ENCODE measurements around the gene HIC2. TPM values are rescaled to one million over a fixed set of nuclear protein-coding genes. Genes with fewer than 3 reads are reported as not detected.
"Not testable (repeated sequence)": the region's sequence is repeated elsewhere in the genome, so short reads cannot be mapped to it uniquely, and the experiment has no call there.

HIC2 gene
- total RNA-seq, 1 experiment from 2014 or later: 4.2 TPM

DNA sequence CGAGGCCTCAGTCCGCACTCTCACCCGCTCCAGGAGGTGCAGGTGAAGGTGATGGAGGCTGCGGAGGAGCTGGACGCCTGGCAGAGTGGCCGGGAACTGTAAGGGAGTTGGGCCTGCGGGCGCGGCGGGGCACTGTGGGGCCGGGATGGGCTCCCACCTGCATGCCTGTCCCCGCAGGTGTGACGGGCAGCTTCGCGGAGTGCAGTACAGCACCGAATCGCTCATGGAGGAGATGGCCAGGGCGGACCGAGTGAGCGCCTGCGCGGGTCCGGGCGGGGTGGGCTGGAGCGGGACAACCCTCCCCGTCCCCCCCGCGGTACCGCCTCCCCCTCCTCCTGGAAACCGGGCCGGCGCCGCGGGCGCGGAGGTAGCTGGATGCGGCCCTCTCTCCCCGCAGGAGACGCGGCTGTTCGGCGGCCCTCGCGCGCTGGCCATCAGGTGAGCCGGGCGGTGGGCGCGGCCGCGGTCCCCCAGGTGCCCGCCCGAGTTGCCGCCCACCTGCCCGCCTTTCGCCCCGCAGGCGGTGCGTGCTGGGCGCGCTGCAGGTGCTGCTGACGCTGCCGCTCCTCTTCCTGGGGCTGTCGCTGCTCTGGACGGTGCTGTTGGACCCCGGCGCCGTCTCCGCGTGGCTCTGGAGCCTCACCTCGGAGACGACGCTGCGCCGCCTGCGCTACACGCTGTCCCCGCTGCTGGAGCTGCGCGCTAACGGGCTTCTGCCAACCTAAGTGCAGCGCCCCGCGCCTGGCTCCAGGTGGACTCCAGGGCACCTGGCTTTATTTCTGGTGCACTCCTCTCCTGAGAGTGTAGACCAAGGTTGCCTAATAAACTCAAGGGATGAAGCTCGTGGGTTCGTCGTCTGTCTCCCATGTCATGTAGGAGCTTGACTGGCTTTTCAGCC is 52.2 kb downstream of the HIC2 start:
- H3K27ac ChIP-seq; H3K4me2 ChIP-seq; H4K20me1 ChIP-seq (ENCODE audit: insufficient read depth); BruUV-seq (replicated peaks); H3K27me3 ChIP-seq (ENCODE audit: insufficient read depth, low read depth); H3K4me1 ChIP-seq (replicated peaks; ENCODE audit: insufficient read depth); H3K36me3 ChIP-seq (ENCODE audit: low read depth); H2AFZ ChIP-seq; CTCF ChIA-PET; H3K79me2 ChIP-seq (ENCODE audit: low read depth); H3F3A ChIP-seq (ENCODE audit: insufficient read depth, low read depth); H3K4me3 ChIP-seq; intact Hi-C loops (cut with micrococcal nuclease; ENCODE audit: unreplicated experiment); POLR2A ChIA-PET (ENCODE audit: unreplicated experiment); H3K9me2 ChIP-seq (ENCODE audit: insufficient read depth); H3K9me3 ChIP-seq (ENCODE audit: insufficient read depth, low read depth): not testable (repeated sequence)
- DNase-seq: peak in 1 of 2 experiments; percentile 7

DNA sequence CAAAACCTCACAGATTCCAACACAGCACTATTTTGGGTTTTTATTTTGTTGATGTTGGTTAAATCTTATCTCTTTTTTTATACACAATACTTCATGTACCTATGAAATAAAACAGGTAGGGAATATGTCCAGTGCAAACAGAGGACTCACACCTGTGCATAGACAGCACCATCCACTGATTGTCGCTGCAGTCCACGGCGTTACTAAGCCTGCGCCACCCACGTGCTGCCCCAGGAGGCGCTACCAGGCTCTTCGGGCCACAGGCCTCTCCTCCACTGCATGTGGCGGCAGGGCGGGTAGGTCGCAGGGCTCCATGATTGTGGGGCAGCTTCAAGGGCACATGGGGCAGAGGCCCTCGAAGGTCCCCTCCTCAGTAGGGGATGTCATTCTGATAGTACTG is 55.8 kb downstream of the HIC2 start:
- POLR2A ChIA-PET (ENCODE audit: unreplicated experiment): not testable (repeated sequence)

GRCh38 chr22:21473664-21474063 is 56.5 kb downstream of the HIC2 start:
- H3K79me2 ChIP-seq (ENCODE audit: low read depth); H3K9me2 ChIP-seq (ENCODE audit: insufficient read depth); H3K4me2 ChIP-seq; BruUV-seq (replicated peaks); POLR2A ChIA-PET (ENCODE audit: unreplicated experiment); H3K27ac ChIP-seq; H3K4me3 ChIP-seq; H2AFZ ChIP-seq; H3F3A ChIP-seq (ENCODE audit: insufficient read depth, low read depth); H3K4me1 ChIP-seq (replicated peaks; ENCODE audit: insufficient read depth); H3K27me3 ChIP-seq (ENCODE audit: insufficient read depth, low read depth); H3K36me3 ChIP-seq (ENCODE audit: low read depth); intact Hi-C loops (cut with micrococcal nuclease; ENCODE audit: unreplicated experiment); DNase-seq; CTCF ChIA-PET; H3K9me3 ChIP-seq (ENCODE audit: insufficient read depth, low read depth); H4K20me1 ChIP-seq (ENCODE audit: insufficient read depth): not testable (repeated sequence)

More for the DNA sequence above, 55.8 kb downstream of the HIC2 start:
- H3K27me3 ChIP-seq (ENCODE audit: insufficient read depth, low read depth); H3K27ac ChIP-seq; H3K4me3 ChIP-seq; H3K4me2 ChIP-seq; H3K9me2 ChIP-seq (ENCODE audit: insufficient read depth); H3K36me3 ChIP-seq (ENCODE audit: low read depth); H3K9me3 ChIP-seq (ENCODE audit: insufficient read depth, low read depth); H3F3A ChIP-seq (ENCODE audit: insufficient read depth, low read depth); intact Hi-C loops (cut with micrococcal nuclease; ENCODE audit: unreplicated experiment); BruUV-seq (replicated peaks); H3K79me2 ChIP-seq (ENCODE audit: low read depth); H3K4me1 ChIP-seq (replicated peaks; ENCODE audit: insufficient read depth); H4K20me1 ChIP-seq (ENCODE audit: insufficient read depth); H2AFZ ChIP-seq; DNase-seq; CTCF ChIA-PET: not testable (repeated sequence)

DNA sequence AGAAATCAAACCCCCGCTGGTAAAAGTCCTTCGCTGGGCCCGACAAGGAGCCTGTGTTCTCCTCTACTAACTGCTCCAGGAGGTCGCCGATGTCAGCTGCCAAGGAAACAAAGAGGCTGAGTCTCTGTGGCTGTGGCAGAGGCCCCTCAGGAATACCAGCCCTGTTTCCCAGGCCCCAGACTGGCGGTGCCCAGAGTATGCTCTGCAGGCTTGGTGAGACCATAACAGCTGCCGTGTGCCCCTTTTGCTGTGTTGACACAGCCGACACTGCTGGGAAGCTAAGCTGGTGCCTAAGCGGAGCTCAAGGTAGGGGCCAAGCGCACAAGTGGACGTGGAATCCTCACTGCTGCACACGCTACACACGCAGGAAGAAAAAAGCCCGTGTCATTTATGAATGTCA is 66.9 kb downstream of the HIC2 start:
- H3K79me2 ChIP-seq (ENCODE audit: low read depth); H4K20me1 ChIP-seq (ENCODE audit: insufficient read depth); H3K9me3 ChIP-seq (ENCODE audit: insufficient read depth, low read depth); CTCF ChIA-PET; H3K4me3 ChIP-seq; H3K27ac ChIP-seq; H3K4me1 ChIP-seq (replicated peaks; ENCODE audit: insufficient read depth); H3K4me2 ChIP-seq; H3F3A ChIP-seq (ENCODE audit: insufficient read depth, low read depth); intact Hi-C loops (cut with micrococcal nuclease; ENCODE audit: unreplicated experiment); DNase-seq; BruUV-seq (replicated peaks); H3K27me3 ChIP-seq (ENCODE audit: insufficient read depth, low read depth); H2AFZ ChIP-seq; POLR2A ChIA-PET (ENCODE audit: unreplicated experiment); H3K36me3 ChIP-seq (ENCODE audit: low read depth); H3K9me2 ChIP-seq (ENCODE audit: insufficient read depth): not testable (repeated sequence)

DNA sequence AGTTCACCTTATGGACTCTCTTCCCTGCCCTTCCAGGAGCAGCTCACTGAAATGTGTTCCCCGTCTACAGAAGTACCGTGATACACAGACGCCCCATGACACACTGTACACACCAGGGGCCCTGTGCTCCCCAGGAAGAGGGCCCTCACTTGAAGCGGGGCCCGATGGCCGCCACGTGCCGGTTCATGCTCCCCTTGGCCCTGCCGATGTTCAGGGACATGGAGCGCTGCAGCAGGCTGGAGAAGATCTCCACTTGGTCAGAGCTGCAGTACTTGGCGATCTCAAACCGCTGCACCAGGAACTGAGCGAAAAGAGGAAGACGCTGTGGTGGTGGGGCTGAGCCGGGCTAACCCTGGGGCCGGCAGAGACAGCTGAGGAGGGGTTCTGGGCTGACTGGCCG is 70.6 kb downstream of the HIC2 start:
- H3K27me3 ChIP-seq (ENCODE audit: insufficient read depth, low read depth); H3K4me1 ChIP-seq (replicated peaks; ENCODE audit: insufficient read depth); BruUV-seq (replicated peaks); H2AFZ ChIP-seq; intact Hi-C loops (cut with micrococcal nuclease; ENCODE audit: unreplicated experiment); H3K9me2 ChIP-seq (ENCODE audit: insufficient read depth); H4K20me1 ChIP-seq (ENCODE audit: insufficient read depth); H3K4me3 ChIP-seq; CTCF ChIA-PET; H3K9me3 ChIP-seq (ENCODE audit: insufficient read depth, low read depth); H3F3A ChIP-seq (ENCODE audit: insufficient read depth, low read depth); DNase-seq; H3K27ac ChIP-seq; H3K36me3 ChIP-seq (ENCODE audit: low read depth); H3K79me2 ChIP-seq (ENCODE audit: low read depth); H3K4me2 ChIP-seq; POLR2A ChIA-PET (ENCODE audit: unreplicated experiment): not testable (repeated sequence)

- H3K4me1 ChIP-seq (replicated peaks; ENCODE audit: insufficient read depth); H3K4me3 ChIP-seq; DNase-seq; H3F3A ChIP-seq (ENCODE audit: insufficient read depth, low read depth); intact Hi-C loops (cut with micrococcal nuclease; ENCODE audit: unreplicated experiment); H3K27ac ChIP-seq; H3K9me2 ChIP-seq (ENCODE audit: insufficient read depth); H2AFZ ChIP-seq; BruUV-seq (replicated peaks); CTCF ChIA-PET; H3K4me2 ChIP-seq; POLR2A ChIA-PET (ENCODE audit: unreplicated experiment); H3K9me3 ChIP-seq (ENCODE audit: insufficient read depth, low read depth); H4K20me1 ChIP-seq (ENCODE audit: insufficient read depth); H3K27me3 ChIP-seq (ENCODE audit: insufficient read depth, low read depth); H3K36me3 ChIP-seq (ENCODE audit: low read depth); H3K79me2 ChIP-seq (ENCODE audit: low read depth): not testable (repeated sequence)
Observed at GRCh38 chr22:21489149-21489680, 72.0 kb downstream of the HIC2 start.

- H3K9me3 ChIP-seq (ENCODE audit: insufficient read depth, low read depth); H3K27me3 ChIP-seq (ENCODE audit: insufficient read depth, low read depth); H3K4me2 ChIP-seq; H3F3A ChIP-seq (ENCODE audit: insufficient read depth, low read depth); CTCF ChIA-PET; DNase-seq; H4K20me1 ChIP-seq (ENCODE audit: insufficient read depth); H3K9me2 ChIP-seq (ENCODE audit: insufficient read depth); H3K27ac ChIP-seq; H2AFZ ChIP-seq; H3K4me3 ChIP-seq; H3K36me3 ChIP-seq (ENCODE audit: low read depth); intact Hi-C loops (cut with micrococcal nuclease; ENCODE audit: unreplicated experiment); H3K4me1 ChIP-seq (replicated peaks; ENCODE audit: insufficient read depth); BruUV-seq (replicated peaks); H3K79me2 ChIP-seq (ENCODE audit: low read depth); POLR2A ChIA-PET (ENCODE audit: unreplicated experiment): not testable (repeated sequence)
Observed at GRCh38 chr22:21490556-21490955, 73.4 kb downstream of the HIC2 start.

Measured in PC-9 (cell line).